Activated naive CD4-positive, alpha-beta T cell treated with anti-CD3 and anti-CD28 coated beads for 36 hours (primary cell): ENCODE data around the gene PDK4. TPM values are rescaled to one million over a fixed set of nuclear protein-coding genes. Genes with fewer than 3 reads are reported as not detected.
"Not testable (repeated sequence)": the region's sequence is repeated elsewhere in the genome, so short reads cannot be mapped to it uniquely, and the experiment has no call there.

Experiments used
- CTCF ChIA-PET: fragments of 350-600 bp; sonication (Branson Sonifier 250); formaldehyde crosslinking; loops from one replicate; lab custom pipeline; 2021; ENCODE audit warnings: antibody characterized with exemption; lab: Charles Lee
- DNase-seq: peaks from one replicate; pipeline ENCODE4 v3.0.0-alpha.2; 2020
- H3K27ac Mint-ChIP-seq: one replicate; pipeline ENCODE4 v1.8.0; 2021; ENCODE audit warnings: mild to moderate bottlenecking, mixed read lengths
- H3K27me3 Mint-ChIP-seq: one replicate; pipeline ENCODE4 v1.8.0; 2021; ENCODE audit warnings: low read depth, mixed read lengths
- H3K36me3 Mint-ChIP-seq: one replicate; pipeline ENCODE4 v1.8.0; 2021; ENCODE audit warnings: low read depth, mixed read lengths
- H3K4me1 Mint-ChIP-seq: one replicate; pipeline ENCODE4 v1.8.0; 2021; ENCODE audit warnings: low read depth, mixed read lengths
- H3K4me3 Mint-ChIP-seq: one replicate; pipeline ENCODE4 v1.8.0; 2021; ENCODE audit warnings: mild to moderate bottlenecking, moderate library complexity, mixed read lengths
- H3K9me3 Mint-ChIP-seq: one replicate; pipeline ENCODE4 v1.8.0; 2021; ENCODE audit warnings: mixed read lengths
- intact Hi-C: fragments of 100-400 bp; cut with micrococcal nuclease; formaldehyde crosslinking; loops from one replicate; pipeline ENCODE4 v1.15.1; 2023
- total RNA-seq, 2 experiments: library from RNA; stranded (reverse); gene quantifications; one replicate each; pipeline ENCODE4 v1.2.3, GENCODE V29; 2021

Gene PDK4
- total RNA-seq, 2 experiments from 2014 or later, result not detected

GRCh38 chr7:95620631-95621030 is 24.3 kb upstream of the PDK4 start:
- H3K27ac Mint-ChIP-seq, result no peak overlapping the region
- intact Hi-C loops, result no loop called here
- no peak for DNase-seq
- no peaks in the 10 kb centered on the region for H3K36me3 Mint-ChIP-seq
- no peaks in the 10 kb centered on the region for H3K4me1 Mint-ChIP-seq
- no peak overlapping the region for H3K4me3 Mint-ChIP-seq
- peaks cover 2% of the 10 kb centered on the region for H3K27me3 Mint-ChIP-seq
- H3K9me3 Mint-ChIP-seq, result no peaks in the 10 kb centered on the region
- CTCF ChIA-PET, result no interaction called here

DNA sequence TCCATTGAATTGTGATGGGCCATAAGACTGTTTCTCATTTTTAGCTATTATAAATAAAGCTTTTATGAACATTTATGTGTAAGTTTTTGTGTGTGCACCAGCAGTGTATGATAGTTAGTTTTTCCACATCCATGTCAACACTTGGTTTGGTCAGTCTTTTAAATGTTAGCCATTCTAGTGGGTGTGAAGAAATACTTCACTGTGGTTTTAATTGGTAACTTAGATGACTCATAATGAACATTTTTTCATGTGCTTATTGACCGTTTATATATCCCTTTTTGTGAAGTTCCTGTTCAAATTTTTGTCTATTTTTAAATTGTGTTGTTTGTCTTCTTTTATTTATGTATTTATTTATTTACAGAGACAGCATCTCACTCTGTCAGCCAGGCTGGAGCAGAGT is 23.6 kb upstream of the PDK4 start:
- Mint-ChIP-seq H3K36me3 (no peaks in the 10 kb centered on the region), H3K4me3 (no peak overlapping the region), H3K9me3 (no peaks in the 10 kb centered on the region), H3K4me1 (no peaks in the 10 kb centered on the region), H3K27me3 (peaks cover 4% of the 10 kb centered on the region), H3K27ac (no peak overlapping the region)
- no peak for DNase-seq
- CTCF ChIA-PET, result no interaction called here
- intact Hi-C loops, result no loop called here

DNA sequence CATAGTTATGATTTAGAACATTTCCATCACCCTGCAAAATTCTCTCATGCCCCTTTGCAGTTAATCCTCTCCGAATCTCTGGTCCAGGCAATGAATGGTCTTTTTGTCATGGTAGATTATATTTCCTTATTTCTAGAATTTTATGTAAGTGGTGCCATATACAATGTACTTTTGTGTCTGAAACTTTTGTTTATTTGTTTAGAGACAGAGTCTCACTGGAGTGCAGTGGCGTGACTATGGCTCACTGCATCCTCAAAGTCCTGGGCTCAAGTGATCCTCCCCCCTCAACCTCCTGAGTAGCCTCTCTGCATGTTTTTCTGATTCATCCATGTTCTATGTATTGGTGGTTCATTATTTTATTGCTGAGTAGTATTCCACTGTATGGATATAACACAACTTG is 23.2 kb upstream of the PDK4 start:
- CTCF ChIA-PET, result no interaction called here
- DNase-seq, result no peak
- no peaks in the 10 kb centered on the region for H3K36me3 Mint-ChIP-seq
- intact Hi-C loops, result no loop called here
- peaks cover 4% of the 10 kb centered on the region for H3K27me3 Mint-ChIP-seq
- H3K4me3 Mint-ChIP-seq, result no peak overlapping the region
- H3K9me3 Mint-ChIP-seq, result peaks cover 2% of the 10 kb centered on the region
- no peaks in the 10 kb centered on the region for H3K4me1 Mint-ChIP-seq
- H3K27ac Mint-ChIP-seq, result no peak overlapping the region

DNA sequence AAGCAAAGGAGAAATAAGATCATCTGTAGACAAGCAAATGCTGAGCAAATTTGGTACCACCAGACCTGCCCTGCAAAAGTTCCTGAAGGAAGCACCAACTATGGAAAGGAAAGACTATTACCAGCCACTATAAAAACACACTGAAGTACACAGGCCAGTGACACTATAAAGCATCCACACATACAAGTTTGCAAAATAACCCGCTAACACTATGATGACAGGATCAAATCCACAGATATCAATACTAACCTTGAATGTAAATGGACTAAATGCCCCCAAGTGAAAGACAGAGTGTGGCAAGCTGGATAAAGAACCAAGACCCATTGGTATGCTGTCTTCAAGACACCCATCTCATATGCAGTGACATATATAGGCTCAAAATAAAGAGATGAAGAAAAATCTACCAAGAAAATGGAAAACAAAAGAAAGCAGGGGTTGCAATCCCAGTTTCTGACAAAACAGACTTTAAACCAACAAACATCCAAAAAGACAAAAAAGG is 18.2 kb upstream of the PDK4 start:
- CTCF ChIA-PET, result no interaction called here
- Mint-ChIP-seq H3K4me1 (no peaks in the 10 kb centered on the region), H3K9me3 (peaks cover 6% of the 10 kb centered on the region), H3K27me3 (peaks cover 12% of the 10 kb centered on the region), H3K27ac (no peak overlapping the region), H3K36me3 (no peaks in the 10 kb centered on the region), H3K4me3 (no peak overlapping the region)
- intact Hi-C loops, result no loop called here
- DNase-seq, result no peak

DNA sequence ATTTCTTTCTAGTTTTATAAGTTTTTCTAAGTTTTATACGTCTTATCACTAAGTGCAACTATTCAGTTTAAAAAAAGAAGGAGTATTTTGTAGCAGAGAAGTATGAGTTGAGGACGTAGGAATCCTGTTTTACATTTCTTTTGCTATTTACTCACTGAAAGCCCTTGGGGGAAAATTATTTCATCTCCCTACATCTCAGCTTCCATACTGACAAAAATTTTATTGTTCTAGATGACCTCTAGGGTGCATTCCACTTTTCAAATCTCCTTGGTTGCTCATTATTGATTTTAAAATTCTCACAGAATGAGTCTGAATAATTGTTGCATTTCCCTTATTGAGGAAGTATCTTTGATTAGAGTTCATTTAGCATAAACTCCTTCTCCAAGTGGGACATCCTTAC is 14.9 kb upstream of the PDK4 start:
- no peak for DNase-seq
- H3K27me3 Mint-ChIP-seq, result peaks cover 14% of the 10 kb centered on the region
- no peaks in the 10 kb centered on the region for H3K4me1 Mint-ChIP-seq
- no peaks in the 10 kb centered on the region for H3K36me3 Mint-ChIP-seq
- intact Hi-C loops, result no loop called here
- no peak overlapping the region for H3K4me3 Mint-ChIP-seq
- H3K27ac Mint-ChIP-seq, result no peak overlapping the region
- CTCF ChIA-PET, result interaction anchor here (0.6 kb wide), 1 partner anchor 188 kb away, joined by 4 read pairs; no protein-coding TSS in a partner anchor
- peaks cover 6% of the 10 kb centered on the region for H3K9me3 Mint-ChIP-seq

DNA sequence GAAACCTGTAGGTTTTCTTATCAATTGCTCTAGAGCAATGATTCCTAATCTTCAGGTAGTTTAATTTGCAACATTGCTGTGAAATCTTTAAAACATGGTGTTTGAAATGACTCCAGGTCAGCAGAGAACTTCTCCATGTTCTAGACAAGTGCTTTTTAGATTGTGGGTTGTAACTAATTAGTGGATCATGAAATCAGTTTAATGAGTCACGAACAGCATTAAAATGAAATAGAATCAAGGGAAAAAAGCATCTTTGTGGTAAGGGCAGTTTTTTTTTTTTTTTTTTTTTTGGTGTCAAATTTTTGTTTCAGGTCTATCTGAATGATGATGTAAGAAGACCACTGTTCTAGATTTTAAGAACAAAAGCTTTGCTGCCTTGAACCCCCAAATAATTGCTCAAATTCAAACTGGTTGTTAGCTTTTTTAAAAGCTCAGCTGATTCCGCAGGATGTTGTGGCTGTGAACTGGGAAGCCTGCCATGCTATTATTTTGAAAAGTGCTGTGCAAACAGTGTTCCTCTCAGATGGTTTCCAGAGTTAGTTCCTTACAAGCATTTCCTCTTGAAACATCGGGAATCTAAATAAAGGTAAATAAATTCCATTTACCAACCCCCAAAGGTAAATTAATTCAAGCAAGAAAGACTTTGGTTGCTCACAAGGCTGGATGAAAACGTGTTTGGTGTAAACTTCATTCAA is 13.1 kb upstream of the PDK4 start:
- DNase-seq, result no peak
- H3K9me3 Mint-ChIP-seq, result peaks cover 3% of the 10 kb centered on the region
- intact Hi-C loops, result no loop called here
- no peaks in the 10 kb centered on the region for H3K36me3 Mint-ChIP-seq
- H3K27me3 Mint-ChIP-seq, result peaks cover 11% of the 10 kb centered on the region
- CTCF ChIA-PET, result no interaction called here
- no peak overlapping the region for H3K27ac Mint-ChIP-seq
- no peaks in the 10 kb centered on the region for H3K4me1 Mint-ChIP-seq
- no peak overlapping the region for H3K4me3 Mint-ChIP-seq

GRCh38 chr7:95608359-95609173 is 12.2 kb upstream of the PDK4 start:
- no peaks in the 10 kb centered on the region for H3K9me3 Mint-ChIP-seq
- CTCF ChIA-PET, result interaction anchor here (0.7 kb wide), 1 partner anchor 99 kb away, joined by 3 read pairs; no protein-coding TSS in a partner anchor

GRCh38 chr7:95607561-95607960 is 11.2 kb upstream of the PDK4 start:
- intact Hi-C loops, result no loop called here
- no peaks in the 10 kb centered on the region for H3K4me1 Mint-ChIP-seq
- H3K27me3 Mint-ChIP-seq, result peaks cover 8% of the 10 kb centered on the region
- CTCF ChIA-PET, result no interaction called here
- no peak overlapping the region for H3K4me3 Mint-ChIP-seq
- H3K9me3 Mint-ChIP-seq, result no peaks in the 10 kb centered on the region
- no peaks in the 10 kb centered on the region for H3K36me3 Mint-ChIP-seq
- DNase-seq, result no peak
- no peak overlapping the region for H3K27ac Mint-ChIP-seq

More at GRCh38 chr7:95608359-95609173, 12.2 kb upstream of the PDK4 start:
- Mint-ChIP-seq H3K4me1 (no peaks in the 10 kb centered on the region), H3K4me3 (no peak overlapping the region), H3K36me3 (no peaks in the 10 kb centered on the region), H3K27me3 (peaks cover 11% of the 10 kb centered on the region), H3K27ac (no peak overlapping the region)
- no peak for DNase-seq
- intact Hi-C loops, result no loop called here

DNA sequence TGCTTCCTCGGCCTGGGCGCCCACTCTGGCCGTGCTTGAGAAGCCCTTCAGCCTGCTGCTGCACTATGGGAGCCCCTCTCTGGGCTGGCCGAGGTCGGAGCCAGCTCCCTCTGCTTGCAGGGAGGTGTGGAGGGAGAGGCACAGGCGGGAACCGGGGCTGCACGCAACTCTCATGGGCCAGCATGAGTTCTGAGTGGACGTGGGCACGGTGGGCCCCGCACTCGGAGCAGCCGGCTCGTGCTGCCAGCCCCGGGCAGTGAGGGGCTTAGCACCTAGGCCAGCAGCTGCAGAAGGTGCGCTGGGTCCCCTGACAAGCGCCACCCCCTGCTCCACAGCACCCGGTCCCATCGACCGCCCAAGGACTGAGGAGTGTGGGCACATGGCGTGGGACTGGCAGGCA is 9.0 kb upstream of the PDK4 start:
- CTCF ChIA-PET, result interaction anchor here (0.8 kb wide), 1 partner anchor 94 kb away, joined by 3 read pairs; no protein-coding TSS in a partner anchor
- intact Hi-C loops, result no loop called here
- H3K9me3 Mint-ChIP-seq, result no peaks in the 10 kb centered on the region
- no peaks in the 10 kb centered on the region for H3K36me3 Mint-ChIP-seq
- no peaks in the 10 kb centered on the region for H3K4me1 Mint-ChIP-seq
- no peak overlapping the region for H3K4me3 Mint-ChIP-seq
- H3K27me3 Mint-ChIP-seq, result peaks cover 2% of the 10 kb centered on the region
- H3K27ac Mint-ChIP-seq, result no peak overlapping the region
- no peak for DNase-seq

- H3K4me1 Mint-ChIP-seq, H3K36me3 Mint-ChIP-seq, H3K9me3 Mint-ChIP-seq, H3K27ac Mint-ChIP-seq, H3K4me3 Mint-ChIP-seq, intact Hi-C loops, DNase-seq, CTCF ChIA-PET, H3K27me3 Mint-ChIP-seq: not testable (repeated sequence)
Measured at GRCh38 chr7:95604811-95605210, 8.5 kb upstream of the PDK4 start.

DNA sequence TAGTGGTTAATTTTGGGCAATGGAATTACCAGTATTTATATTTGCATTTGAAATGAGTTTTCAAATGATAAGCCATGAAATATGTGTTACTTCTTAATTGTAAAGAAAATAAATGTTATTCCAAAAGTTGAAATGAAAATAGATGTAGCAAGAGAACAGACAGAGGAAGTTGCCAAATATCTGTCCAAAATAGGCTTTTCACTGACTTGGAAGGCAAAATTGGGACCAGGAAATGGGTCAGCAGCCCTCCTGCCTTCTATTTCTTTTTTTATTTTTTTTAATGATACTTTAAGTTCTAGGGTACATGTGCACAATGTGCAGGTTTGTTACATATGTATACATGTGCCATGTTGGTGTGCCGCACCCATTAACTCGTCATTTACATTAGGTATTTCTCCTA is 8.1 kb upstream of the PDK4 start:
- H3K4me1 Mint-ChIP-seq, CTCF ChIA-PET, H3K9me3 Mint-ChIP-seq, H3K4me3 Mint-ChIP-seq, DNase-seq, H3K36me3 Mint-ChIP-seq, H3K27me3 Mint-ChIP-seq, H3K27ac Mint-ChIP-seq, intact Hi-C loops: not testable (repeated sequence)

- Mint-ChIP-seq H3K27ac (no peak overlapping the region), H3K9me3 (no peaks in the 10 kb centered on the region), H3K36me3 (no peaks in the 10 kb centered on the region), H3K4me1 (no peaks in the 10 kb centered on the region), H3K4me3 (no peak overlapping the region), H3K27me3 (peaks cover 12% of the 10 kb centered on the region)
- intact Hi-C loops, result no loop called here
- no peak for DNase-seq
- CTCF ChIA-PET, result interaction anchor here (0.6 kb wide), 1 partner anchor 89 kb away, joined by 3 read pairs; no protein-coding TSS in a partner anchor
Measured at GRCh38 chr7:95602421-95602820, 6.1 kb upstream of the PDK4 start.
